ENCODE results near the gene NDUFB4. TPM values are rescaled to one million over a fixed set of nuclear protein-coding genes. Genes with fewer than 3 reads are reported as not detected.

Gene NDUFB4
- total and polyA plus RNA-seq, 9 of the 15 experiments (the other 6 are each of a cell fraction or from before 2014, with no cell fraction given): 124 to 670 (median 227) TPM

GRCh38 chr3:120552184-120553172 lies 43.7 kb upstream of the NDUFB4 start:
- intact Hi-C loops (cut with micrococcal nuclease) (loop anchor here (10.0 kb wide), 1 partner anchor 458 kb away; the partner anchor contains the start of gene GSK3B), in situ Hi-C loops (cut with MboI) (loop anchor here (5.0 to 10.0 kb wide), 2 partner anchors 98 to 315 kb away; partner anchors contain the start of gene FSTL1)
- H2AFZ ChIP-seq (ENCODE audit: low read depth, low read length): no peak overlapping the region
- no peaks in the 10 kb centered on the region for H3K9me1 ChIP-seq (ENCODE audit: control insufficient read depth, insufficient read depth, low read length)
- H3K4me1 ChIP-seq (replicated peaks in 1 of 2; ENCODE audit: control insufficient read depth in 2 of 2, insufficient read depth in 2 of 2, low read length in 2 of 2): no peaks in the 10 kb centered on the region
- FAIRE-seq: no peak
- POLR2A ChIA-PET: no interaction called here
- H4K20me1 ChIP-seq (replicated peaks; ENCODE audit: control insufficient read depth, insufficient read depth, low read length): no peaks in the 10 kb centered on the region
- DNase-seq (ENCODE audit: extremely low read depth in 1 of 4, low spot score in 3 of 4): no peak
- no peak overlapping the region for H3K27ac ChIP-seq (ENCODE audit: extremely low read depth, low read depth, low read length)
- ATAC-seq: no peak
- H3K36me3 ChIP-seq (ENCODE audit: control insufficient read depth, insufficient read depth, low read length): no peaks in the 10 kb centered on the region
- CTCF ChIA-PET (ENCODE audit: low intra/inter-chr PET ratio): no interaction called here
- H3K9me3 ChIP-seq (replicated peaks; ENCODE audit: control insufficient read depth, insufficient read depth, low read depth, low read length): no peaks in the 10 kb centered on the region
- H3K4me2 ChIP-seq (ENCODE audit: insufficient read depth, low read length): no peak overlapping the region
- no peak for TF ChIP-seq GTF2B (IDR thresholded peaks at IDR 0.05; ENCODE audit: extremely low read depth, insufficient read length)
- BruUV-seq (replicated peaks): no TSS peak
- no peaks in the 10 kb centered on the region; a peak in 1 of 5 replicates for H3K27me3 ChIP-seq (ENCODE audit: control insufficient read depth in 2 of 2, insufficient read depth in 2 of 2, low read length in 2 of 2)
- 3% methylated on average over 4 of the region's 5 CpGs for WGBS (ENCODE audit: insufficient coverage, low coverage, missing lambda C conversion rate)
- no peak overlapping the region for H3K9ac ChIP-seq (ENCODE audit: insufficient read depth in 1 of 2, low read depth in 2 of 2, low read length in 2 of 2)
- no peak overlapping the region for H3K4me3 ChIP-seq
- H3K79me2 ChIP-seq (ENCODE audit: control insufficient read depth, insufficient read depth, low read length): no peaks in the 10 kb centered on the region

Data from K562 (cell line).